HG03521 (cell line): ENCODE data around the gene HOXD12.

Experiments
- ATAC-seq: cut with Tn5 transposase; IDR thresholded peaks from one replicate; pipeline ENCODE4 v1.9.1; 2021; ENCODE audit warnings: mild to moderate bottlenecking, moderate library complexity; ENCODE audit not compliant: unreplicated experiment

The HOXD12 gene

GRCh38 chr2:176105078-176105729 lies 5.6 kb downstream of the HOXD12 start:
- ATAC-seq = no peak

- no peak for ATAC-seq
These were observed 6.4 kb downstream of the HOXD12 start for GRCh38 chr2:176105730-176106580.

- no peak for ATAC-seq
These were observed 7.3 kb downstream of the HOXD12 start, which contains the start of gene HOXD11 for GRCh38 chr2:176106581-176107539. Gene HOXD11, plus strand, starts transcription at chr2:176107280. Its CDS starts 76 bp downstream, at chr2:176107356.

GRCh38 chr2:176107731-176108181 lies 8.2 kb downstream of the HOXD12 start:
- ATAC-seq = no peak

- no peak for ATAC-seq
These were observed 9.8 kb downstream of the HOXD12 start for GRCh38 chr2:176109192-176109901.

GRCh38 chr2:176109946-176110345 lies 10.4 kb downstream of the HOXD12 start:
- ATAC-seq = no peak

GRCh38 chr2:176110415-176111308 lies 11.1 kb downstream of the HOXD12 start:
- no peak for ATAC-seq

- ATAC-seq = no peak
These were observed 11.7 kb downstream of the HOXD12 start for GRCh38 chr2:176111309-176111663.

GRCh38 chr2:176111846-176112374 lies 12.3 kb downstream of the HOXD12 start:
- no peak for ATAC-seq

- no peak for ATAC-seq
These were observed 13.0 kb downstream of the HOXD12 start for GRCh38 chr2:176112375-176113302.

- ATAC-seq = no peak
These were observed 14.7 kb downstream of the HOXD12 start for GRCh38 chr2:176114120-176114929.

GRCh38 chr2:176114930-176115625 lies 15.5 kb downstream of the HOXD12 start:
- ATAC-seq = no peak

GRCh38 chr2:176115883-176116813 lies 16.6 kb downstream of the HOXD12 start, which contains the start of gene HOXD10:
Gene HOXD10, plus strand, starts transcription at chr2:176116778. Its CDS starts 56 bp downstream, at chr2:176116834.
- no peak for ATAC-seq

- ATAC-seq = no peak
These were observed 17.7 kb downstream of the HOXD12 start for GRCh38 chr2:176117162-176117822.

- ATAC-seq = no peak
These were observed 18.3 kb downstream of the HOXD12 start for GRCh38 chr2:176117823-176118371.
